ENCODE results near the gene MAPRE2. TPM values are rescaled to one million over a fixed set of nuclear protein-coding genes. Genes with fewer than 3 reads are reported as not detected.

The MAPRE2 gene
- total RNA-seq, 1 experiment from 2014 or later: 29.4 TPM

GRCh38 chr18:35180455-35180854 lies 139.2 kb downstream of the MAPRE2 start:
- H3K27ac ChIP-seq (ENCODE audit: insufficient read length, low read depth, low read length): no peak overlapping the region
- H4K91ac ChIP-seq (ENCODE audit: insufficient read length, low read depth, low read length): no peak overlapping the region
- no peaks in the 10 kb centered on the region for H3K27me3 ChIP-seq (ENCODE audit: insufficient read depth, low read length)
- no peak overlapping the region for H2BK12ac ChIP-seq (ENCODE audit: insufficient read length, low read depth, low read length)
- Mint-ChIP-seq H3K9me3 (peaks cover 8 to 13% of the 10 kb centered on the region in 2 experiments), H3K27ac (no peak overlapping the region), H3K36me3 (ENCODE audit: insufficient read depth in 1 of 3, low read depth in 3 of 3) (peaks cover 2 to 21% (median 5%) of the 10 kb centered on the region in 3 experiments; a peak in 4 of 7 replicates), H3K27me3 (ENCODE audit: low read depth) (no peaks in the 10 kb centered on the region), H3K4me3 (no peak overlapping the region), H3K4me1 (peaks cover 8 to 22% of the 10 kb centered on the region in 2 experiments)
- no peaks in the 10 kb centered on the region for H3K4me1 ChIP-seq (ENCODE audit: insufficient read depth, low read length)
- no peak overlapping the region for H3K4ac ChIP-seq (ENCODE audit: low read depth, low read length)
- H4K5ac ChIP-seq (ENCODE audit: insufficient read length, low read depth, low read length): no peak overlapping the region
- H3K4me2 ChIP-seq (ENCODE audit: insufficient read depth, insufficient read length, low read length): no peak overlapping the region
- DNase-seq: no peak
- H2BK20ac ChIP-seq (ENCODE audit: low read depth, low read length, poor library complexity, severe bottlenecking): no peak overlapping the region
- no peaks in the 10 kb centered on the region for H3K79me2 ChIP-seq (ENCODE audit: insufficient read depth, low read length)
- no peak overlapping the region for H2BK120ac ChIP-seq (ENCODE audit: low read depth, low read length, poor library complexity, severe bottlenecking)
- no peaks in the 10 kb centered on the region for H3K79me1 ChIP-seq (ENCODE audit: insufficient read depth, low read depth, low read length, poor library complexity, severe bottlenecking)
- no peak overlapping the region for H2BK5ac ChIP-seq (ENCODE audit: insufficient read length, low read length)
- H2AFZ ChIP-seq (ENCODE audit: low read length): no peak overlapping the region
- H2AK5ac ChIP-seq (ENCODE audit: insufficient read length, low read length): no peak overlapping the region
- H3K56ac ChIP-seq (ENCODE audit: insufficient read length, low read depth, low read length): no peak overlapping the region
- H4K20me1 ChIP-seq (ENCODE audit: control insufficient read depth, insufficient read depth, insufficient read length): no peaks in the 10 kb centered on the region
- no peak overlapping the region for H3K9ac ChIP-seq (ENCODE audit: extremely low read depth, insufficient read length, low read length)
- no peak overlapping the region for H3T11ph ChIP-seq (ENCODE audit: low read length)
- no peak overlapping the region for H3K18ac ChIP-seq (ENCODE audit: insufficient read length, low read depth, low read length)
- H3K14ac ChIP-seq (ENCODE audit: insufficient read depth, low read length): no peak overlapping the region
- no peaks in the 10 kb centered on the region for H3K23me2 ChIP-seq (ENCODE audit: insufficient read length, low read depth, low read length, poor library complexity, severe bottlenecking)
- H3K9me3 ChIP-seq (ENCODE audit: control insufficient read depth, low read depth, low read length): no peaks in the 10 kb centered on the region
- WGBS (ENCODE audit: extremely low coverage, insufficient read length, low lambda C conversion rate): no CpG with 5 or more reads among the region's 1 CpG
- no peak overlapping the region for H2BK15ac ChIP-seq (ENCODE audit: low read depth, low read length)
- H4K8ac ChIP-seq (replicated peaks; ENCODE audit: insufficient read length, low read depth, low read length): no peak overlapping the region
- no peak for TF ChIP-seq CTCF (conservative IDR thresholded peaks at IDR 0.05)
- H3K23ac ChIP-seq (ENCODE audit: insufficient read length, low read depth, low read length): no peak overlapping the region

All from H9 (cell line).